Fibroblast of lung (primary cell): ENCODE data around the gene HNRNPAB.

ENCODE experiments used
- EZH2 ChIP-seq: IDR thresholded peaks from 2 replicates; pipeline ENCODE4 v1.5.1; 2012; ENCODE audit warnings: low read length, control low read depth, mild to moderate bottlenecking; ENCODE audit errors: missing control alignments
- TF ChIP-seq, protein P1 (sequence below), 2 donors: IDR thresholded peaks in 1 of 2; conservative IDR thresholded peaks in 1 of 2; 1 replicate in 1 of 2; 2 replicates in 1 of 2; pipeline ENCODE4 v1.5.1; 2011 to 2012; ENCODE audit warnings: low read length in 2 of 2, control low read depth in 1 of 2, inconsistent platforms in 1 of 2, low read depth in 1 of 2, mild to moderate bottlenecking in 1 of 2

GRCh38 chr5:178218827-178219226, 14.5 kb downstream of the HNRNPAB start:
- TF ChIP-seq, protein P1, sequence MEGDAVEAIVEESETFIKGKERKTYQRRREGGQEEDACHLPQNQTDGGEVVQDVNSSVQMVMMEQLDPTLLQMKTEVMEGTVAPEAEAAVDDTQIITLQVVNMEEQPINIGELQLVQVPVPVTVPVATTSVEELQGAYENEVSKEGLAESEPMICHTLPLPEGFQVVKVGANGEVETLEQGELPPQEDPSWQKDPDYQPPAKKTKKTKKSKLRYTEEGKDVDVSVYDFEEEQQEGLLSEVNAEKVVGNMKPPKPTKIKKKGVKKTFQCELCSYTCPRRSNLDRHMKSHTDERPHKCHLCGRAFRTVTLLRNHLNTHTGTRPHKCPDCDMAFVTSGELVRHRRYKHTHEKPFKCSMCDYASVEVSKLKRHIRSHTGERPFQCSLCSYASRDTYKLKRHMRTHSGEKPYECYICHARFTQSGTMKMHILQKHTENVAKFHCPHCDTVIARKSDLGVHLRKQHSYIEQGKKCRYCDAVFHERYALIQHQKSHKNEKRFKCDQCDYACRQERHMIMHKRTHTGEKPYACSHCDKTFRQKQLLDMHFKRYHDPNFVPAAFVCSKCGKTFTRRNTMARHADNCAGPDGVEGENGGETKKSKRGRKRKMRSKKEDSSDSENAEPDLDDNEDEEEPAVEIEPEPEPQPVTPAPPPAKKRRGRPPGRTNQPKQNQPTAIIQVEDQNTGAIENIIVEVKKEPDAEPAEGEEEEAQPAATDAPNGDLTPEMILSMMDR (conservative IDR thresholded peaks at IDR 0.05 in 1 of 2, IDR thresholded peaks at IDR 0.05 in 1 of 2; ENCODE audit: low read depth in 1 of 2, low read length in 2 of 2), result no peak
- TF ChIP-seq EZH2, result no peak
